ENCODE measurements around the gene CCL5. TPM values are rescaled to one million over a fixed set of nuclear protein-coding genes. Genes with fewer than 3 reads are reported as not detected.
"Not testable (repeated sequence)": the region's sequence is repeated elsewhere in the genome, so short reads cannot be mapped to it uniquely, and the experiment has no call there.

CCL5 gene
- total RNA-seq, 1 experiment from 2014 or later = not detected

- DNase-seq (ENCODE audit: low read depth) = no peak
Measured at GRCh38 chr17:35900280-35900679, 20.1 kb upstream of the CCL5 start.

- peak; percentile 56 for DNase-seq (ENCODE audit: low read depth)
Measured at GRCh38 chr17:35898283-35899070, 18.3 kb upstream of the CCL5 start.

DNA sequence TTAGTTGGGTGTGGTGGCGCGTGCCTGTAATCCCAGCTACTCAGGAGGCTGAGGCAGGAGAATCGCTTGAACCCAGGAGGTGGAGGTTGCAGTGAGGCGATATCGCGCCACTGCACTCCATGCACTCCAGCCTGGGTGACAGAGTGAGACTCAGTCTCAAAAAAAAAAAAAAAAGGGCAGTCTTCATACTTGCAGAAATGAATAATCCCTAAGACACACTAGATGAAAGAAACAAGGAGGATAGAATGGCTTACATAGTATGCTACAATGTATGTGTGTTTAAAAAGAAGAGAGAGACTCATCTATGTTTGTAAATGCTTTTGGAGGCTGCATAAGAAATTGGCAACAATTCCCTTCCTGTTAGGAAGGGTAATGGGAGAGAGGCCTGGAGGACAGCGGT, 17.6 kb upstream of the CCL5 start:
- not testable (repeated sequence) for DNase-seq (ENCODE audit: low read depth)

- DNase-seq (ENCODE audit: low read depth) = no peak
Measured at GRCh38 chr17:35895636-35896587, 15.8 kb upstream of the CCL5 start.

GRCh38 chr17:35894206-35894605, 14.0 kb upstream of the CCL5 start:
- no peak for DNase-seq (ENCODE audit: low read depth)

DNA sequence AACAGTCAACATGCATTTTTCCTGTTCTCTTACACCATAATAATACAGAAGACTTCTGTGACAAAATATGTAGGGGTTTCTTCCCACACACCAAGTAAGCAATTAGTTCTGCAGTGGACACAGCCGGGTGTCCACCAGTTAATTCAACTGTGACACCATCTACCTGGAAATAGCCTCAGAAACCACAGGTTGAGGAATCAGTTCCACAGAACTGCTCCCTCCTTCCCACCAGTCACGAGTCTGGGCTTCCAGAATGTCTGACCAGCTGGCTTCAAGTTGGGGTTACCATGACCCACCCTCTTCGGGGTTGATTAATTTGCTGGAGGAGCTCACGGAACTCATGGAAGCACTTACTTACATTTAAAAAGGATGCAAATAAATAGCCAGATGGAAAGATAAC, 13.6 kb upstream of the CCL5 start:
- DNase-seq (ENCODE audit: low read depth) = no peak

GRCh38 chr17:35892091-35893035, 12.2 kb upstream of the CCL5 start:
- DNase-seq (ENCODE audit: low read depth) = no peak

DNA sequence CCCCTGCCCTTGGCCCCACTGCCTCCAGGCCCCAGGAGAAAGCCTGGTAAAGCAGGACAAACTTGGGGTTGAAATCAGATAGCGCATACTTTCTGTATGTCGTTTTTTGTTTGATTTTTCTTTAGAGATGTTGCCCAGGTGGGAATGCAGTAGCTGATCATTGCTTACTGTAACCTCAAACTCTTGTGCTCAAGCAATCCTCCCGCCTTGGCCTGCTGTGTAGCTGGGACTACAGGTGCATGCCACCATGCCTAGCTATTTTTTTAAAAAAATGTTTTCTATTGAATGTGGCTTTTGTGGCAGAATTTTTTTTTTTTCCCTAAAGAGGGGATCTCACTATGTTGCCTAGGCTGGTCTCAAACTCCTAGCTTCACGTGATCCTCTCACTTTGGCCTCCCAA, 11.1 kb upstream of the CCL5 start:
- DNase-seq (ENCODE audit: low read depth) = no peak

GRCh38 chr17:35890774-35891155, 10.6 kb upstream of the CCL5 start:
- no peak for DNase-seq (ENCODE audit: low read depth)

DNA sequence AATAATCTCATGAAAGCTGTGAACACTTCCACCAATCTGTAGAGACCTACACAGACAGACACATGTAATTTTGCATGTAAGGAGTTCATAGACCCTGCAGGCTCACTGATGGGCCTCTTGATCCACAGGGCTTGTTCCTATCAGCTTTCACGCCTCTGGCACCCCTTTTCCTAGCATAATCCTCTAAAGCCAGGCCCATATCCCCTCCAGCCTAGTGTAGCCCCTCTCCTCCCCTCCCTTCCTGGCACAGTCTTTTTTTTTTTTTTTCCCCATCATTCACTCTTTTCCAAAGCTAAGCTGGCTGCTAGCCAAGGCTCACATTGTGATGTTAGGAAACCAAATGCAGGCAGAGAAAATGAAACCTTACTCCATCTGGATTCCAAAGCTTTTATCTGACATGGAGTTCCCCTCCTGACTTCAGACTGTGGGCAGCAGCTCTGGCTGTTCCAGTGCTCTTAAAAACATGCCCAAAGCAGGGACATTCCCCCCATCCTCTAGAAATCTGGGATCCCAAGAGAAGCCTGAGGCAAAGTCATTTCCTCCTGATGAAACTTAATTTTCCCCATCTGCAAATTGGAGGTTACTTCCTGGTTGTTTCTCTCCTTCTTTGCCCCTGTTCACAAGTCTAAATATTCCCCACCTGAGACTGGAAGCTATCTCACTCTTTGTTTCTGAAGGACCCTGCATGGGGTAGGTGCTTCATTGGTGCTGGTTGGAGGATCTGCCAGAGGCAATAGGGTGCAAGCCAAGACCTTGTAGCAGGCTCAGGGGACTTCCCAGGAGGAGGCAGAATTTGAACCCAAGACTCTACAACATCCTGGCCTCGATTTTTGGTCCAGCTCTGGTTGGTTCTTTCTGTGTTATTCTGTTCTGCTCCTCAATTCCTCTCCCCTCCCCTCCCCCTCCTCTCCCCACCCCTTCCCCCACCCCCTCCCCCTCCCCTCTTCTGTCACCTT, 9.9 kb upstream of the CCL5 start:
- DNase-seq (ENCODE audit: low read depth) = no peak

GRCh38 chr17:35889241-35889640, 9.1 kb upstream of the CCL5 start:
- DNase-seq (ENCODE audit: low read depth) = no peak

GRCh38 chr17:35878361-35878760, 1.8 kb downstream of the CCL5 start:
- DNase-seq (ENCODE audit: low read depth) = no peak

DNA sequence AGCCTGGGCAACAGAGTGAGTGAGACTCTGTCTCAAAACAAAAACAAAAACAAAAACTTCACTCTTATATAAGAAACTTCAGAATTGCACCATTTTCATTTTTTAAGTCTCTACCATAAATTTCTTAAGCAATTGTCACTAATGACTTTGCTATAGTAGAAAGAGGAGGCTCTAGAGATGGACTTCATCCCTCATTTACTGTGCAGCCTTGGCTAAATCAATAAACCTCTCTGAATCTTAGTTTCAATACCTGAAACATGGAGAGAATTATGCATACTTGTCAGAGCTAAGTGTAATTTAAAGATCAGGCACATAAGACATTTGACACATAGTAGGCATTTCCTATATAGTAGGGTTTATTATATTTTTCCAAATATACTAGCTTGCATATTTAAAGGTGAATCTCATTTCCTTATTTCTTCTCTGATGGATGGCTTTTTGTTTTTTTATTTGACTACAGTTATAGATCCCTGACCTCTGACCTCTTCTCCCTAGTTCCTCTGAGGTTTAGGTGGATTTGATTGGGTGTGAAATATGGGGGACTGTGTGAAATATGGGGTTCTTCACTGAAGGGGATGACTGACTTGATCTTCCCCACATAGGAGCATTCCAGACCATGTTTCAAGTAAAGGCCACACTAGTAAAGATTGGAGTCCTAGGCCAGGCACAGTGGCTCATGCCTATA, 2.7 kb downstream of the CCL5 start:
- DNase-seq (ENCODE audit: low read depth) = no peak

GRCh38 chr17:35876534-35876933, 3.6 kb downstream of the CCL5 start:
- DNase-seq (ENCODE audit: low read depth) = no peak

DNA sequence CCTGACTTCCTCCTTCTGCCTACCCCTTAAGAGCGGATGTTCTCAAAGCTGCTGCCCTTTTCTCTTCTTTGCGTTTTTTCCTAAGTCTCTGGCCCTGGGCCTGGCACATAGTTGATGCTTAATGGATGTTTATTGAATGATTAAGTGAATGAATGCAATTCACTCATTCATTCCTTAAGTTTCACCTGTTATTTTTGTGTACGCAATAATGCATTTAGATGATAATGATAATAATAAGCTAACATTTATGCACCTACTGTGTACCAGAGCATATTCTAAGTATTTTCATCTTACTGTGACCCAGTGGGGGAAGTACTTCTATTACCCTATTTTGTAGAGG, 4.4 kb downstream of the CCL5 start:
- DNase-seq (ENCODE audit: low read depth) = no peak

DNA sequence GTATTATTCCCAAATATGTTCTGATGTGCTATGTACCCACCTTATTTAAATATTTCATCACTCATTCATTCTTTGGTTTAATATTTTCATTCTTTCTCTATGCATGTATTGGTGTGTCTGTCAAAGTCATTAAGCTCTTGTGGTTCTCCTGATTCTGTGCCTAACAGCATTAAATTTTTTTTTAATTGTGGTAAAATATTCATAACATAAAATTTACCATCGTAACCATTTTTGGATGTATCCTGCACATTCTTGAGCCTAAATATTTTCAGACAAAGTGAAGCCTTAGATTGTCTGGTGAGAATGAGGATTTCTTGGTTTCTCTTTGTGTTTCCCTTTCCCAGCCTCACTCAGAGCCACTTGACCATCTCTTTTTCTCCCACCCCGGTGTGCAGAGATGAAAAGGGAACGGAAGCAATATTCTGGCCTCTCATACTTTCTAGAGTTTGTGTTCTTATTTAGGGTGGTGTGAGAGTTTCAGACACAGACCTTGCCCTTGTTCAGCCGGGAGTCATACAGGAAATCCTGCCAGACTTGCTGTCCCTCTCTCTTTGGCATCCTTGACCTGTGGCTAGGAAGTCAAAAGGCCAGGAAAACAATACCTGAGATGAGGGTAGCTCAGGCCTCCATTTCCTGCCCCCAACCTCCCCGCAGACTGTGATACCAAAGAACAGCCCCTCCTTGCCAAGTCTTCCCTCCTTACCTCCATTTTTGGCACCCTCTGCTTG, 4.9 kb downstream of the CCL5 start:
- peak; percentile 41 for DNase-seq (ENCODE audit: low read depth)

- no peak for DNase-seq (ENCODE audit: low read depth)
Measured at GRCh38 chr17:35872196-35872980, 7.8 kb downstream of the CCL5 start.
